GM12878 (cell line): ENCODE measurements around the gene STARD8.

Experiments
- CEBPB ChIP-seq, 2 experiments: fragments of 150-350 bp in 1 of 2; IDR thresholded peaks; 2 replicates each; pipeline ENCODE4 v1.6.1; 2012 to 2014; ENCODE audit warnings: low read depth in 2 of 2, low read length in 2 of 2, borderline replicate concordance in 1 of 2, inconsistent platforms in 1 of 2
- ESRRA ChIP-seq: IDR thresholded peaks from 2 replicates; pipeline ENCODE4 v1.6.1; 2012; ENCODE audit warnings: mild to moderate bottlenecking, low read length, improper control_type of control experiment
- KDM1A ChIP-seq: fragments of 200-600 bp; sonication (generic); IDR thresholded peaks from 2 replicates; pipeline ENCODE4 v1.6.1; 2016; ENCODE audit warnings: borderline replicate concordance
- MTA2 ChIP-seq: fragments of 450-650 bp; IDR thresholded peaks from 2 replicates; pipeline ENCODE4 v1.6.1; 2016; ENCODE audit warnings: low read depth, mild to moderate bottlenecking, moderate library complexity
- NRF1 ChIP-seq: conservative IDR thresholded peaks from 2 replicates; pipeline ENCODE4 v1.6.1; 2011; ENCODE audit warnings: mild to moderate bottlenecking, low read depth, low read length, improper control_type of control experiment
- POLR2A ChIP-seq: IDR thresholded peaks from 2 replicates; pipeline ENCODE4 v1.6.1; 2011; ENCODE audit warnings: low read depth, mild to moderate bottlenecking, low read length
- SMAD5 ChIP-seq: IDR thresholded peaks from 2 replicates; pipeline ENCODE4 v1.6.1; 2016; ENCODE audit warnings: antibody characterized with exemption, low read depth
- TF ChIP-seq, protein P1 (sequence below), 3 experiments: IDR thresholded peaks in 2 of 3; conservative IDR thresholded peaks in 1 of 3; 2 replicates each; pipeline ENCODE4 v1.5.1; 2011; ENCODE audit warnings: low read depth in 3 of 3, low read length in 3 of 3, mild to moderate bottlenecking in 3 of 3, control low read depth in 2 of 3, moderate library complexity in 2 of 3, inconsistent platforms in 1 of 3, mixed read lengths in 1 of 3; ENCODE audit not compliant: control insufficient read depth in 2 of 3, insufficient read depth in 1 of 3; ENCODE audit errors: extremely low read depth in 1 of 3
- TF ChIP-seq, protein P2 (sequence below): fragments of 450-650 bp; IDR thresholded peaks from 2 replicates; pipeline ENCODE4 v1.6.1; 2017; ENCODE audit warnings: mild to moderate bottlenecking, moderate library complexity
- TF ChIP-seq, protein P3 (sequence below): IDR thresholded peaks from 2 replicates; pipeline ENCODE4 v1.6.1; 2011; ENCODE audit warnings: borderline replicate concordance, low read depth, mild to moderate bottlenecking, moderate library complexity, mixed read lengths, low read length; ENCODE audit not compliant: insufficient read depth; ENCODE audit errors: extremely low read length

DNA sequence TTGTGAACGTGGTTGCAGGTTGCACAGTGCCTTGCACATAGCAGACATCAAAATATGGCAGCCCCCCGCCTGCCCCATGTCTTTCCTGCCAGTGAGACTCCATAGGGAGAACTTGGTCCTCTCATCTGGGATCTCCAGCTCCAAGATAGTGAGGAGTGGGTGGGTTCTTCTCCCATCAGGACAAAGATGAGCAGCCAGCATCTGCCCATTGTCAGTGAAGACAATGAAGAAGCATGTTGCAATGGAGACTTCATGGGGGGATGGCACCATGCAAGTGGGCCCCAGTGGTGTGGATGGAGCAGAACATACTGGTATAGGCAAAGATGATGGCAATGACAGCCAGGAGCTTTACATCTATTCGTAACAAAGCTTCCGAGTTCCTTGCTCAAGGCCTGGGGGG lies 80.2 kb downstream of the STARD8 start:
- TF ChIP-seq SMAD5 (no peak), CEBPB (IDR thresholded peaks at IDR 0.05; ENCODE audit: borderline replicate concordance in 1 of 2, low read depth in 2 of 2, low read length in 2 of 2) (no peak), ESRRA (no peak), POLR2A (no peak), KDM1A (no peak), MTA2 (no peak), NRF1 (no peak)
- TF ChIP-seq, protein P1, sequence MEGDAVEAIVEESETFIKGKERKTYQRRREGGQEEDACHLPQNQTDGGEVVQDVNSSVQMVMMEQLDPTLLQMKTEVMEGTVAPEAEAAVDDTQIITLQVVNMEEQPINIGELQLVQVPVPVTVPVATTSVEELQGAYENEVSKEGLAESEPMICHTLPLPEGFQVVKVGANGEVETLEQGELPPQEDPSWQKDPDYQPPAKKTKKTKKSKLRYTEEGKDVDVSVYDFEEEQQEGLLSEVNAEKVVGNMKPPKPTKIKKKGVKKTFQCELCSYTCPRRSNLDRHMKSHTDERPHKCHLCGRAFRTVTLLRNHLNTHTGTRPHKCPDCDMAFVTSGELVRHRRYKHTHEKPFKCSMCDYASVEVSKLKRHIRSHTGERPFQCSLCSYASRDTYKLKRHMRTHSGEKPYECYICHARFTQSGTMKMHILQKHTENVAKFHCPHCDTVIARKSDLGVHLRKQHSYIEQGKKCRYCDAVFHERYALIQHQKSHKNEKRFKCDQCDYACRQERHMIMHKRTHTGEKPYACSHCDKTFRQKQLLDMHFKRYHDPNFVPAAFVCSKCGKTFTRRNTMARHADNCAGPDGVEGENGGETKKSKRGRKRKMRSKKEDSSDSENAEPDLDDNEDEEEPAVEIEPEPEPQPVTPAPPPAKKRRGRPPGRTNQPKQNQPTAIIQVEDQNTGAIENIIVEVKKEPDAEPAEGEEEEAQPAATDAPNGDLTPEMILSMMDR (IDR thresholded peaks at IDR 0.05 in 2 of 3, conservative IDR thresholded peaks at IDR 0.05 in 1 of 3; ENCODE audit: control insufficient read depth in 2 of 3, extremely low read depth in 1 of 3, insufficient read depth in 1 of 3, low read depth in 3 of 3, low read length in 3 of 3), result no peak
- TF ChIP-seq, protein P2, sequence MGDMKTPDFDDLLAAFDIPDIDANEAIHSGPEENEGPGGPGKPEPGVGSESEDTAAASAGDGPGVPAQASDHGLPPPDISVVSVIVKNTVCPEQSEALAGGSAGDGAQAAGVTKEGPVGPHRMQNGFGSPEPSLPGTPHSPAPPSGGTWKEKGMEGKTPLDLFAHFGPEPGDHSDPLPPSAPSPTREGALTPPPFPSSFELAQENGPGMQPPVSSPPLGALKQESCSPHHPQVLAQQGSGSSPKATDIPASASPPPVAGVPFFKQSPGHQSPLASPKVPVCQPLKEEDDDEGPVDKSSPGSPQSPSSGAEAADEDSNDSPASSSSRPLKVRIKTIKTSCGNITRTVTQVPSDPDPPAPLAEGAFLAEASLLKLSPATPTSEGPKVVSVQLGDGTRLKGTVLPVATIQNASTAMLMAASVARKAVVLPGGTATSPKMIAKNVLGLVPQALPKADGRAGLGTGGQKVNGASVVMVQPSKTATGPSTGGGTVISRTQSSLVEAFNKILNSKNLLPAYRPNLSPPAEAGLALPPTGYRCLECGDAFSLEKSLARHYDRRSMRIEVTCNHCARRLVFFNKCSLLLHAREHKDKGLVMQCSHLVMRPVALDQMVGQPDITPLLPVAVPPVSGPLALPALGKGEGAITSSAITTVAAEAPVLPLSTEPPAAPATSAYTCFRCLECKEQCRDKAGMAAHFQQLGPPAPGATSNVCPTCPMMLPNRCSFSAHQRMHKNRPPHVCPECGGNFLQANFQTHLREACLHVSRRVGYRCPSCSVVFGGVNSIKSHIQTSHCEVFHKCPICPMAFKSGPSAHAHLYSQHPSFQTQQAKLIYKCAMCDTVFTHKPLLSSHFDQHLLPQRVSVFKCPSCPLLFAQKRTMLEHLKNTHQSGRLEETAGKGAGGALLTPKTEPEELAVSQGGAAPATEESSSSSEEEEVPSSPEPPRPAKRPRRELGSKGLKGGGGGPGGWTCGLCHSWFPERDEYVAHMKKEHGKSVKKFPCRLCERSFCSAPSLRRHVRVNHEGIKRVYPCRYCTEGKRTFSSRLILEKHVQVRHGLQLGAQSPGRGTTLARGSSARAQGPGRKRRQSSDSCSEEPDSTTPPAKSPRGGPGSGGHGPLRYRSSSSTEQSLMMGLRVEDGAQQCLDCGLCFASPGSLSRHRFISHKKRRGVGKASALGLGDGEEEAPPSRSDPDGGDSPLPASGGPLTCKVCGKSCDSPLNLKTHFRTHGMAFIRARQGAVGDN, result no peak
- TF ChIP-seq, protein P3, sequence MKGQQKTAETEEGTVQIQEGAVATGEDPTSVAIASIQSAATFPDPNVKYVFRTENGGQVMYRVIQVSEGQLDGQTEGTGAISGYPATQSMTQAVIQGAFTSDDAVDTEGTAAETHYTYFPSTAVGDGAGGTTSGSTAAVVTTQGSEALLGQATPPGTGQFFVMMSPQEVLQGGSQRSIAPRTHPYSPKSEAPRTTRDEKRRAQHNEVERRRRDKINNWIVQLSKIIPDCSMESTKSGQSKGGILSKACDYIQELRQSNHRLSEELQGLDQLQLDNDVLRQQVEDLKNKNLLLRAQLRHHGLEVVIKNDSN, result no peak
